GM19238 (cell line): Measurements from ENCODE around the gene HSPA8.
A peak's percentile ranks its signal among the peaks of the same experiment; 100 is the strongest.
"Not testable (repeated sequence)": the region's sequence is repeated elsewhere in the genome, so short reads cannot be mapped to it uniquely, and the experiment has no call there.

Experiments used
- DNase-seq: peaks from one replicate; pipeline ENCODE4 v3.0.0; 2011; ENCODE audit warnings: low spot score; ENCODE audit not compliant: insufficient read length

Gene HSPA8

GRCh38 chr11:123061403-123062157 is at the start of gene HSPA8:
Gene HSPA8, minus strand, starts transcription at chr11:123062136. Its CDS starts 812 bp downstream, at chr11:123061324.
- DNase-seq: no peak

GRCh38 chr11:123111465-123111864 is 49.5 kb upstream of the HSPA8 start:
- DNase-seq: peak; percentile 44

GRCh38 chr11:123110397-123110796 is 48.5 kb upstream of the HSPA8 start:
- DNase-seq: no peak

GRCh38 chr11:123107945-123108495 is 46.1 kb upstream of the HSPA8 start:
- DNase-seq: no peak

DNA sequence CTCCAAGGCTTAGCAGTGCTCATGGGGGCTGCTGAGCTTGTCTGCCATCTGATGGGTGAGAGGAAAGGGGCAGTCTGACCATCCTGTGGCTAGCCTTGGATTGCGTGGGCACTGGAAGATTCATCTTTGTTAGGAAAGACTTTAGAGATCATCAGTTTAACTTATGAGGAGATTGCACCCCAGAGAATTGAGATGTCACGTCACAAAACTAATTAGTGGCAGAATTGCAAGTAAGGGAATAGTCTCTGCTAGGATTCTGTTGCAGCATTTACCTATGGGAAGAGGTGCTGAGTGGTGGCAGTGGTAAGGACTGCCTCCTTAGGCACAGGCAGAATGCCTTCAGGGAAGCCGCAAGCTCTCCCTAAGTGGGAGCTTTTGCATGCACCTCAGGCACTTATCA is 42.8 kb upstream of the HSPA8 start:
- no peak for DNase-seq

DNA sequence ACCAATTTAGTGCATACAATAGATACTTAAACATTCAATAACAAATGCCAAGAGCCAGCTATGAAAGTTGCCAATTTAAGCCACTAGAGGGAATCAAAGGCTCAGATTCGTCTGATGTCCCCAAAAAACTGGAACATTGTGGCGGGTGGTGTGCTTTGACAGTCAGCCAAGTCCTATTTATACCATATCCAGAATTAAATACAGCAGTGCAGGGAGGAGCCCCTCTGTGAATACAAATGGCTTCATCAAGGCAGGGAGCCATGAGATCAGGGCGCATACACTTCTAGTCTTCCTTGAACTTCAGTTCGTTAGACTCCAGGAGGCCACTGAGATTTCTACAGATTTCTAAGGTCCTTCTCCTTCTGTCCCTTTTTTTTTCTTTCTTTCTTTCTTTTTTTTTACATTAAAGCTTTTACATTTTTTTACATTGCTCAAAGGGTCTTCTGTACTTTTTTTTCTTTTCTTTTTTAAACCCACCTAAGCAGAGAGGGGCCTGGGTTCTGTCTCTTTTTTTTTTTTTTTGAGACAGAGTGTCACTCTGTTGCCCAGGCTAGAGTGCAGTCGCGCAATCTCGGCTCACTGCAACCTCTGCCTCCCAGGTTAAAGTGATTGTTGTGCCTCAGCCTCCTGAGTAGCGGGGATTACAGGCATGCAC is 41.5 kb upstream of the HSPA8 start:
- DNase-seq: no peak

- no peak for DNase-seq
These were observed 38.6 kb upstream of the HSPA8 start for GRCh38 chr11:123100379-123101085.

DNA sequence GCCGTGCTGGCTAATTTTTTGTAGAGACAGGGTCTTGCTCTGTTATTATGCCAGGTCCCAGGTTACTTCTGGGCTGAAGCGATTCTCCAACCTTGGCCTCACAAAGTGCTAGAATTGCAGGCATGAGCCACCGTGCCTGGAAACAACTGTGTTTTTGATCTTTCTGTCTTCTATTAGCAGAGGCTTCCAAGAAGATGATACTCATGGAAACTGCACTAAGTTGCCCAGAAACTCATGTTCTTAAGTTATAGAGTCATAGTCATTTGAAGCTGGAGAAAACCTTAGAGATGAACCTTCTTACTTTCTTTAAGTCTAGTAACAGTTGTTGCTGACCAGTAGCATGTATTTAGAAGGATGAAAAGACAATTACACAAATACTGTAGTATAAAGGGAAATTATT is 37.1 kb upstream of the HSPA8 start:
- DNase-seq: no peak

DNA sequence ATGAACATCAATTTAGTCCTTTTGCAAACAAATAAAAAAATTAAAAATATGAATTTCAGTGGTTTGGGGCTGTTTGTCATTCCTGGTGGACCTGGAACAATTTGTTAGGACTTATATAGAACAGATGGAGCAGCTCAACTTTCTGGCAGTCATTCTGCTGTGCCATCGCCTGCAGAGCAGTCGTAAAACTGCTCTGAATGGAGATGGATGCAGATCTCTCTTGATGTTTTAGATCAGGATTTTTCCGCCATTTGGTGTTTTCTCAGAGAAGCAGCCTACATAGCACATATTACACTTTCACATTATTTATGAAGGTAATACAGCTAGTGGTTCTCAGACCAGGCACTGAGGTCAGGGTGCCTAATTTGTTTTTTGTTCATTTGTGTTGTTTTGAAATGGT is 31.8 kb upstream of the HSPA8 start:
- DNase-seq: no peak

GRCh38 chr11:123091506-123091905 is 29.6 kb upstream of the HSPA8 start:
- DNase-seq: no peak

GRCh38 chr11:123090168-123090567 is 28.2 kb upstream of the HSPA8 start:
- not testable (repeated sequence) for DNase-seq

- DNase-seq: not testable (repeated sequence)
These were observed 27.0 kb upstream of the HSPA8 start for GRCh38 chr11:123088896-123089295.

DNA sequence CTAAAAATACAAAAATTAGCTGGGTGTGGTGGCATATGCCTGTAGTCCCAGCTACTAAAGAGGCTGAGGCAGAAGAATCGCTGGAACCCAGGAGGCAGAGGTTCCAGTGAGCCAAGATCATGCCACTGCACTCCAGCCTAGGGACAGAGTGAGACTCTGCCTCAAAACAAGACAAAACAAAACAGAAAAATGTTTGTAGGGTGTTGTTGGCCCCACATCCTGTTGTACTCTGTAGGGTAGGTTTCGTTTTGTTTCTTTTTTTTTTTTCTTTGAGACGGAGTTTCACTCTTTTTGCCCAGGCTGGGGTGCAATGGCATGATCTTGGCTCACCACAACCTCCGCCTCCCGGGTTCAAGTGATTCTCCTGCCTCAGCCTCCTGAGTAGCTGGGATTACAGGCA is 25.7 kb upstream of the HSPA8 start:
- DNase-seq: not testable (repeated sequence)

DNA sequence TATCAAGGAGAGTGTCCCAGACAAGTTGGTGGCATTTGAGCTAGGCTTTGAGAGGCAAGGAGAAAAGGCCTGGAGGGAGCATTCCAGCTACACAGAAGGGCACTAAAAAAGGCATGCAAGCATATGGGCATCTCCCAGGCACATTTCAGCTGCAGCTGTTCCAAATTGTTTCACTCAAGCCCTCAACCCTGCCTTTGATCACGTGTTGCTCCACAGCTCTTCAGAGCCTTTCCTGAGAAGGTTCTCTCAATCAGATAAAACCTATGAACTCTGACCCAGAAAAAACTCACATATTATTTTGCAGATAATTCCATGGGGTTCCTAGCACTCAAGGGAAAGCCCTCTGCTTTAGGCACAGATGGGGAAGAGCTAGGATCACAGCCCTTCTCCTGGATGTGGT is 24.4 kb upstream of the HSPA8 start:
- DNase-seq: no peak

- no peak for DNase-seq
These were observed 23.6 kb upstream of the HSPA8 start for GRCh38 chr11:123085497-123085896.

GRCh38 chr11:123084454-123084853 is 22.5 kb upstream of the HSPA8 start:
- DNase-seq: no peak

GRCh38 chr11:123083623-123084029 is 21.7 kb upstream of the HSPA8 start:
- DNase-seq: no peak

DNA sequence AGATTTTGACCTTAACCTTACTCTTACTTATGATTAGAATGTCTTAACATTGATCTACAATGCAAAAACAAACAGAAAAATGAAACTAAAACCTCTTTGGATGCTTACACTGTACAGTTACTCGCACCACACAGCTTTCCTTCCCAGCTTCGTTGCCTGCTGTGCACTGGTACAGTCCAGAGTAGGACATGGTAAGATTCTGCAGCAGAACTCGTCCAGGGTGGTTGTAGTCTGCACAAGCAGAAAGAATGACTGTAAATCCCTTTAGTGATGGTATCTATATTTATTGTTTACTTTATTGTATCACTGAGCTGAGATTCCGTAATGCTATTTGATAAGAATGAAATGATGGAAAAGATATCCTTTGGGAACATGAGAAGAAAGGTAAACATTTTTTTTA is 21.0 kb upstream of the HSPA8 start:
- DNase-seq: no peak

DNA sequence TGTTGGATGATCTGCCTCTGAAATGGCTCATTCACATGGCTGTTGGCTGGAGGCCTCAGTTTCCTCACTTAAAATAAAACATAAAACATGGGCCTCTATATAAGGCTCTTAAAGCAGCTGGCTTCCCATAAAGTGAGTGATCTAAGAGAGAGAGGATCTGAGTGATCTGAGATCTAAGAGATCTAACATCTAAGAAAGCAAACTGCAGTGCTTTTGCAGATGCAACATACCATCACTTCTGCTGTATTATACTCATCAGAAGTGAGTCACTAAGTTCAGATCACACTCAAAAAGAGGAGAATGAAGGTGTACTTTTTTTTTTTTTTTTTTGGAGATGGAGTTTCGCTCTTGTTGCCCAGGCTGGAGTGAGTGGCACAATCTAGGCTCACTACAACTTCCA is 18.1 kb upstream of the HSPA8 start:
- DNase-seq: no peak

DNA sequence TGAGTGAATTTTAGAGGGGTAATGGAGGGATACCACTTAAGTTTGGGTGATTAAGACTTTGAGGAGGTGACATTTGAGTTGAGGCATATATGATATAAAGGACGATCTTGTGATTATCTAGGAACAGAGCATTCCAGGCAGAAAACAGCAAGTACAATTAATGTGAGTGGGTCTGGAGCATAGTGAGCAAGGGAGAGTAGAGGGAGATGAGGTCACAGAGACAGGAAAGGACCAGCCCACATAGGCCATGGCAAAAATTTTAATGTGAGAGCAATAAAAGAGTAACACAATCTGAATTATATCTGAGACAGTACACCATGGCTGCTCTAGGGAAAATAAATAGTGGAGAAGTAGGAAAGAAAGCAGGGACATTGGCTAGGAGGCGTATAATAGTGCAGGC is 14.5 kb upstream of the HSPA8 start:
- DNase-seq: no peak

DNA sequence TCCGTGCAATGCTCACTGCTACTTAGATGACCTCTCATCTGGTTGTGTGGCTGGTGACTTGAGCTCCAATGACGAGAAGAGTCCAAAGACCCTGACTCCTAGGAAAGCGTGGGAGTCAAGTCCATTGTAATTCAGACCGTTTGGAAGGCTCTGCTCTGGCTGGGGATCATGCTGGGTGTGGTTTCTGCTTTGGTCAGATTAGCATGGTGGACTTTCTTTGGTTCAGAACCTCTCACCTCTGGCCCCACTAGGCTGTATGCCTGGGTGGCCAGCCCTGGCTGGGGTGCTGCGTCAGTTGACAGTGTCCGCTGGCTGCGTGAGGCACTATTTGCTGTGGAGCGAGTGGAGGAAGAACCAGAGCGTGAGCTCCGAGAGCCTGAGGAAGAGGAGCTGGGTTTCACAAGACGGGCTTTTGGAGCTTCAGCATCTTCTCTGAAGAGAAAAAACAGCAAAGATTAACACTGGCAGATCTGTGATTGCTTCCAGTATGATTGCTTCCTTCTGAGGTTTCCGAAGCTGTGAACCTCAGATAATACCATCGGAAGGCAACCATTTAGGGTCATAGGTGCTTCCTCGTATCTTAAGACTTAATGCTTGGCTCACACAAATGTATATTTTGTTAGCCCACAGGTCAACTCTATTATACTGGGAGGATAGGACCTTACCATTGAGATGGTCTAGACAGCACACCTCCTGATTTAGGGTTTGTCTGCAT is 11.6 kb upstream of the HSPA8 start:
- no peak for DNase-seq
